GM23338 (cell line): ENCODE measurements around the gene MYO3B. TPM values are rescaled to one million over a fixed set of nuclear protein-coding genes. Genes with fewer than 3 reads are reported as not detected.

ENCODE experiments used
- ATAC-seq: fragments of 200-7000 bp; cut with Tn5 transposase; 3 replicates; pipeline ENCODE4 v1.9.1; 2020
- DNase-seq: peaks from one replicate; pipeline ENCODE4 v3.0.0-alpha.2; 2015; ENCODE audit warnings: low spot score
- H2AFZ ChIP-seq: fragments of 200-600 bp; sonication (generic); 2 replicates; pipeline ENCODE4 v1.8.0; 2016; ENCODE audit warnings: antibody characterized with exemption, mild to moderate bottlenecking, moderate library complexity
- H3F3A ChIP-seq: fragments of 200-600 bp; sonication (generic); replicated peaks from 2 replicates; pipeline ENCODE4 v1.8.0; 2017; ENCODE audit warnings: antibody characterized with exemption, mixed run types, low read depth
- H3K27ac ChIP-seq: fragments of 200-600 bp; sonication (generic); 2 replicates; pipeline ENCODE4 v1.6.1; 2016; ENCODE audit warnings: low read depth
- H3K27me3 ChIP-seq: fragments of 200-600 bp; sonication (generic); 2 replicates; pipeline ENCODE4 v1.8.0; 2016; ENCODE audit warnings: mild to moderate bottlenecking, mixed run types, moderate library complexity; ENCODE audit not compliant: insufficient read depth
- H3K36me3 ChIP-seq: fragments of 200-600 bp; sonication (generic); 2 replicates; pipeline ENCODE4 v1.8.0; 2016; ENCODE audit warnings: mild to moderate bottlenecking; ENCODE audit not compliant: insufficient read depth
- H3K4me1 ChIP-seq: fragments of 200-600 bp; sonication (generic); 2 replicates; pipeline ENCODE4 v1.8.0; 2016; ENCODE audit warnings: mild to moderate bottlenecking, moderate library complexity; ENCODE audit not compliant: insufficient read depth
- H3K4me2 ChIP-seq: fragments of 200-600 bp; sonication (generic); 2 replicates; pipeline ENCODE4 v1.7.1; 2017; ENCODE audit warnings: mixed run types
- H3K4me3 ChIP-seq: fragments of 200-600 bp; sonication (generic); 2 replicates; pipeline ENCODE4 v1.6.1; 2016; ENCODE audit warnings: mixed run types
- H3K79me2 ChIP-seq: fragments of 200-600 bp; sonication (generic); replicated peaks from 2 replicates; pipeline ENCODE4 v1.8.0; 2017; ENCODE audit warnings: mild to moderate bottlenecking; ENCODE audit not compliant: insufficient read depth
- H3K9me2 ChIP-seq: fragments of 200-600 bp; sonication (generic); 2 replicates; pipeline ENCODE4 v1.8.0; 2017; ENCODE audit not compliant: insufficient read depth
- H4K20me1 ChIP-seq: fragments of 200-600 bp; sonication (generic); replicated peaks from 2 replicates; pipeline ENCODE4 v1.8.0; 2017; ENCODE audit warnings: mild to moderate bottlenecking; ENCODE audit not compliant: insufficient read depth
- H3K27ac Mint-ChIP-seq: 2 replicates; pipeline ENCODE4 v1.8.0; 2020; ENCODE audit warnings: inconsistent platforms, mild to moderate bottlenecking, moderate library complexity, mixed read lengths
- H3K27me3 Mint-ChIP-seq: 3 replicates; pipeline ENCODE4 v1.8.0; 2022; ENCODE audit warnings: low read depth, mild to moderate bottlenecking, moderate library complexity, mixed read lengths, inconsistent platforms; ENCODE audit not compliant: insufficient read depth, poor library complexity
- H3K36me3 Mint-ChIP-seq: 3 replicates; pipeline ENCODE4 v1.8.0; 2021; ENCODE audit warnings: low read depth, mild to moderate bottlenecking, inconsistent platforms, moderate library complexity, mixed read lengths
- H3K4me1 Mint-ChIP-seq: 3 replicates; pipeline ENCODE4 v1.8.0; 2020; ENCODE audit warnings: mild to moderate bottlenecking, inconsistent platforms, mixed read lengths
- H3K4me3 Mint-ChIP-seq: 3 replicates; pipeline ENCODE4 v1.8.0; 2021; ENCODE audit warnings: moderate library complexity, mild to moderate bottlenecking, inconsistent platforms, mixed read lengths
- H3K9me3 Mint-ChIP-seq: 3 replicates; pipeline ENCODE4 v1.8.0; 2020; ENCODE audit warnings: moderate library complexity, mild to moderate bottlenecking, inconsistent platforms, mixed read lengths
- EZH2 ChIP-seq: fragments of 200-600 bp; sonication (generic); IDR thresholded peaks from one replicate; pipeline ENCODE4 v1.8.0; 2017; ENCODE audit warnings: antibody characterized with exemption, mild to moderate bottlenecking, low read depth; ENCODE audit not compliant: unreplicated experiment
- POLR2AphosphoS5 ChIP-seq: IDR thresholded peaks from 2 replicates; pipeline ENCODE4 v1.6.1; 2016; ENCODE audit warnings: antibody characterized with exemption, low read depth
- STAT1 ChIP-seq: IDR thresholded peaks from one replicate; pipeline ENCODE4 v1.6.1; 2016; ENCODE audit warnings: antibody characterized with exemption; ENCODE audit not compliant: unreplicated experiment
- polyA plus RNA-seq: library from polyadenylated mRNA; unstranded; fragments of >200 nt; fragmentation: Nextera tagmentation; extraction: Ambion mirVana; gene quantifications from 2 replicates; pipeline ENCODE4 v1.2.1, GENCODE V29; 2016
- total RNA-seq: library from RNA; depleted of rRNA; stranded (reverse); fragments of >200 nt; shearing (Covaris generic); gene quantifications from 2 replicates; pipeline ENCODE4 v1.2.3, GENCODE V29; 2014
- TF ChIP-seq, protein P1 (sequence below), 2 experiments: fragments of 200-600 bp in 1 of 2; sonication (generic) in 1 of 2; conservative IDR thresholded peaks; 2 replicates each; pipeline versions ENCODE4 v1.5.1 to v1.6.1; 2016 to 2017; ENCODE audit warnings: antibody characterized with exemption in 2 of 2, low read depth in 2 of 2, mild to moderate bottlenecking in 2 of 2, moderate library complexity in 1 of 2
- TF ChIP-seq, protein P2 (sequence below): IDR thresholded peaks from 2 replicates; pipeline ENCODE4 v1.6.1; 2016; ENCODE audit warnings: antibody characterized with exemption
- TF ChIP-seq, protein P3 (sequence below): fragments of 250-450 bp; sonication (Bioruptor Pico); IDR thresholded peaks from 2 replicates; pipeline ENCODE4 v1.5.0; 2020; ENCODE audit warnings: mild to moderate bottlenecking, moderate library complexity

MYO3B gene
- total and polyA plus RNA-seq, 2 experiments from 2014 or later = 0.42 TPM; not detected in 1

DNA sequence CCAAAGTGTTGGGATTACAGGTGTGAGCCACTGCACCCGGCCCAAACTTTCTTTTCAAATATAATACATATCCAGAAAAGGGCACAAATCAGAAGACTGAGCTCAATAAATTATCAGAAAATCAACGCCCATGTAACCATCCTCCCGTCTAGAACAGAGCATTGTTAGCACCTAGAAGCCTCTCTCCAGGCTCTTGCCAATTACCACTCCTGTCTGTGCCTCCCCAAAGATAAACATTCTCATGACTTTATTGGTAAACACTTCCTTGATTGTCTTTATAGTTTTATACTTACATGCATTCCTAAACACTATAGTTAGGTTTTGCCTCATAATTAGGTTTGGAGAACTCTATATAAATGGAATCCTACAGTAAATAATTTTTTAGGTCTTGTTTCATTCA lies 478.7 kb downstream of the MYO3B start:
- Histone ChIP-seq H3K27ac (no peak overlapping the region), H2AFZ (no peak overlapping the region), H3K27me3 (no peaks in the 10 kb centered on the region), H4K20me1 (no peaks in the 10 kb centered on the region), H3K4me2 (no peak overlapping the region), H3K4me3 (no peak overlapping the region), H3F3A (no peaks in the 10 kb centered on the region), H3K36me3 (no peaks in the 10 kb centered on the region), H3K9me2 (0 out of 2 replicates have a peak, but pooled peaks cover 7% of the 10 kb centered on the region), H3K4me1 (peaks cover 9% of the 10 kb centered on the region), H3K79me2 (no peaks in the 10 kb centered on the region)
- no peak overlapping the region for H3K27ac Mint-ChIP-seq
- DNase-seq (no peak), ATAC-seq (no peak)
- H3K36me3 Mint-ChIP-seq = no peaks in the 10 kb centered on the region
- no peak for TF ChIP-seq STAT1
- no peak for TF ChIP-seq EZH2
- TF ChIP-seq, protein P1, sequence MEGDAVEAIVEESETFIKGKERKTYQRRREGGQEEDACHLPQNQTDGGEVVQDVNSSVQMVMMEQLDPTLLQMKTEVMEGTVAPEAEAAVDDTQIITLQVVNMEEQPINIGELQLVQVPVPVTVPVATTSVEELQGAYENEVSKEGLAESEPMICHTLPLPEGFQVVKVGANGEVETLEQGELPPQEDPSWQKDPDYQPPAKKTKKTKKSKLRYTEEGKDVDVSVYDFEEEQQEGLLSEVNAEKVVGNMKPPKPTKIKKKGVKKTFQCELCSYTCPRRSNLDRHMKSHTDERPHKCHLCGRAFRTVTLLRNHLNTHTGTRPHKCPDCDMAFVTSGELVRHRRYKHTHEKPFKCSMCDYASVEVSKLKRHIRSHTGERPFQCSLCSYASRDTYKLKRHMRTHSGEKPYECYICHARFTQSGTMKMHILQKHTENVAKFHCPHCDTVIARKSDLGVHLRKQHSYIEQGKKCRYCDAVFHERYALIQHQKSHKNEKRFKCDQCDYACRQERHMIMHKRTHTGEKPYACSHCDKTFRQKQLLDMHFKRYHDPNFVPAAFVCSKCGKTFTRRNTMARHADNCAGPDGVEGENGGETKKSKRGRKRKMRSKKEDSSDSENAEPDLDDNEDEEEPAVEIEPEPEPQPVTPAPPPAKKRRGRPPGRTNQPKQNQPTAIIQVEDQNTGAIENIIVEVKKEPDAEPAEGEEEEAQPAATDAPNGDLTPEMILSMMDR (conservative IDR thresholded peaks at IDR 0.05; ENCODE audit: low read depth in 2 of 2) = no peak
- peaks cover 11% of the 10 kb centered on the region; the same call in 2 of the 3 replicates for H3K4me1 Mint-ChIP-seq
- H3K27me3 Mint-ChIP-seq = no peaks in the 10 kb centered on the region
- no peak overlapping the region for H3K4me3 Mint-ChIP-seq
- no peaks in the 10 kb centered on the region for H3K9me3 Mint-ChIP-seq

DNA sequence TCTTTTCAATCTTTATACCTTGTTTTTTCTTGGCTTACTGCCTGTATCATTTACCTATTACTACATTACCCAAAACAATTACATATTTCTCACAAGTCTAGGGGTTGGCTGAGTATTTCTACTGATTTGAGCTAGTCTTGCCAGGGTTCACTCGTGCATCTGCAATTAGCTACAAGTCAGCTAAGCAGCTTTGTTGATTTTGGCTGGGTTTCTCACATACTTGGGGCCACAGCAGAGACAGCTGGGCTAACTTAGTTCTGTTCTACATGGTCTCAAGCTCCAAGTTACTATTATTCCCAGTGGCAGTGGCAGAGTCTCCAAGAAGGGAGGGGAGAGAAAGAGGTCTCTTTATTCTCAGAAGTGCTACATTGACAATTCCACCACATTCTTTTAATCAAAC lies 482.5 kb downstream of the MYO3B start:
- Mint-ChIP-seq H3K27me3 (no peaks in the 10 kb centered on the region), H3K4me3 (no peak overlapping the region), H3K36me3 (no peaks in the 10 kb centered on the region), H3K4me1 (no peaks in the 10 kb centered on the region), H3K9me3 (no peaks in the 10 kb centered on the region), H3K27ac (no peak overlapping the region)
- Histone ChIP-seq H3F3A (no peaks in the 10 kb centered on the region), H3K27ac (no peak overlapping the region), H4K20me1 (no peaks in the 10 kb centered on the region), H2AFZ (no peak overlapping the region), H3K36me3 (no peaks in the 10 kb centered on the region), H3K79me2 (no peaks in the 10 kb centered on the region), H3K27me3 (no peaks in the 10 kb centered on the region), H3K9me2 (no peaks in the 10 kb centered on the region), H3K4me1 (no peaks in the 10 kb centered on the region), H3K4me2 (no peak overlapping the region), H3K4me3 (no peak overlapping the region)
- TF ChIP-seq, protein P2, sequence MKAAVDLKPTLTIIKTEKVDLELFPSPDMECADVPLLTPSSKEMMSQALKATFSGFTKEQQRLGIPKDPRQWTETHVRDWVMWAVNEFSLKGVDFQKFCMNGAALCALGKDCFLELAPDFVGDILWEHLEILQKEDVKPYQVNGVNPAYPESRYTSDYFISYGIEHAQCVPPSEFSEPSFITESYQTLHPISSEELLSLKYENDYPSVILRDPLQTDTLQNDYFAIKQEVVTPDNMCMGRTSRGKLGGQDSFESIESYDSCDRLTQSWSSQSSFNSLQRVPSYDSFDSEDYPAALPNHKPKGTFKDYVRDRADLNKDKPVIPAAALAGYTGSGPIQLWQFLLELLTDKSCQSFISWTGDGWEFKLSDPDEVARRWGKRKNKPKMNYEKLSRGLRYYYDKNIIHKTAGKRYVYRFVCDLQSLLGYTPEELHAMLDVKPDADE = no peak
- TF ChIP-seq, protein P3, sequence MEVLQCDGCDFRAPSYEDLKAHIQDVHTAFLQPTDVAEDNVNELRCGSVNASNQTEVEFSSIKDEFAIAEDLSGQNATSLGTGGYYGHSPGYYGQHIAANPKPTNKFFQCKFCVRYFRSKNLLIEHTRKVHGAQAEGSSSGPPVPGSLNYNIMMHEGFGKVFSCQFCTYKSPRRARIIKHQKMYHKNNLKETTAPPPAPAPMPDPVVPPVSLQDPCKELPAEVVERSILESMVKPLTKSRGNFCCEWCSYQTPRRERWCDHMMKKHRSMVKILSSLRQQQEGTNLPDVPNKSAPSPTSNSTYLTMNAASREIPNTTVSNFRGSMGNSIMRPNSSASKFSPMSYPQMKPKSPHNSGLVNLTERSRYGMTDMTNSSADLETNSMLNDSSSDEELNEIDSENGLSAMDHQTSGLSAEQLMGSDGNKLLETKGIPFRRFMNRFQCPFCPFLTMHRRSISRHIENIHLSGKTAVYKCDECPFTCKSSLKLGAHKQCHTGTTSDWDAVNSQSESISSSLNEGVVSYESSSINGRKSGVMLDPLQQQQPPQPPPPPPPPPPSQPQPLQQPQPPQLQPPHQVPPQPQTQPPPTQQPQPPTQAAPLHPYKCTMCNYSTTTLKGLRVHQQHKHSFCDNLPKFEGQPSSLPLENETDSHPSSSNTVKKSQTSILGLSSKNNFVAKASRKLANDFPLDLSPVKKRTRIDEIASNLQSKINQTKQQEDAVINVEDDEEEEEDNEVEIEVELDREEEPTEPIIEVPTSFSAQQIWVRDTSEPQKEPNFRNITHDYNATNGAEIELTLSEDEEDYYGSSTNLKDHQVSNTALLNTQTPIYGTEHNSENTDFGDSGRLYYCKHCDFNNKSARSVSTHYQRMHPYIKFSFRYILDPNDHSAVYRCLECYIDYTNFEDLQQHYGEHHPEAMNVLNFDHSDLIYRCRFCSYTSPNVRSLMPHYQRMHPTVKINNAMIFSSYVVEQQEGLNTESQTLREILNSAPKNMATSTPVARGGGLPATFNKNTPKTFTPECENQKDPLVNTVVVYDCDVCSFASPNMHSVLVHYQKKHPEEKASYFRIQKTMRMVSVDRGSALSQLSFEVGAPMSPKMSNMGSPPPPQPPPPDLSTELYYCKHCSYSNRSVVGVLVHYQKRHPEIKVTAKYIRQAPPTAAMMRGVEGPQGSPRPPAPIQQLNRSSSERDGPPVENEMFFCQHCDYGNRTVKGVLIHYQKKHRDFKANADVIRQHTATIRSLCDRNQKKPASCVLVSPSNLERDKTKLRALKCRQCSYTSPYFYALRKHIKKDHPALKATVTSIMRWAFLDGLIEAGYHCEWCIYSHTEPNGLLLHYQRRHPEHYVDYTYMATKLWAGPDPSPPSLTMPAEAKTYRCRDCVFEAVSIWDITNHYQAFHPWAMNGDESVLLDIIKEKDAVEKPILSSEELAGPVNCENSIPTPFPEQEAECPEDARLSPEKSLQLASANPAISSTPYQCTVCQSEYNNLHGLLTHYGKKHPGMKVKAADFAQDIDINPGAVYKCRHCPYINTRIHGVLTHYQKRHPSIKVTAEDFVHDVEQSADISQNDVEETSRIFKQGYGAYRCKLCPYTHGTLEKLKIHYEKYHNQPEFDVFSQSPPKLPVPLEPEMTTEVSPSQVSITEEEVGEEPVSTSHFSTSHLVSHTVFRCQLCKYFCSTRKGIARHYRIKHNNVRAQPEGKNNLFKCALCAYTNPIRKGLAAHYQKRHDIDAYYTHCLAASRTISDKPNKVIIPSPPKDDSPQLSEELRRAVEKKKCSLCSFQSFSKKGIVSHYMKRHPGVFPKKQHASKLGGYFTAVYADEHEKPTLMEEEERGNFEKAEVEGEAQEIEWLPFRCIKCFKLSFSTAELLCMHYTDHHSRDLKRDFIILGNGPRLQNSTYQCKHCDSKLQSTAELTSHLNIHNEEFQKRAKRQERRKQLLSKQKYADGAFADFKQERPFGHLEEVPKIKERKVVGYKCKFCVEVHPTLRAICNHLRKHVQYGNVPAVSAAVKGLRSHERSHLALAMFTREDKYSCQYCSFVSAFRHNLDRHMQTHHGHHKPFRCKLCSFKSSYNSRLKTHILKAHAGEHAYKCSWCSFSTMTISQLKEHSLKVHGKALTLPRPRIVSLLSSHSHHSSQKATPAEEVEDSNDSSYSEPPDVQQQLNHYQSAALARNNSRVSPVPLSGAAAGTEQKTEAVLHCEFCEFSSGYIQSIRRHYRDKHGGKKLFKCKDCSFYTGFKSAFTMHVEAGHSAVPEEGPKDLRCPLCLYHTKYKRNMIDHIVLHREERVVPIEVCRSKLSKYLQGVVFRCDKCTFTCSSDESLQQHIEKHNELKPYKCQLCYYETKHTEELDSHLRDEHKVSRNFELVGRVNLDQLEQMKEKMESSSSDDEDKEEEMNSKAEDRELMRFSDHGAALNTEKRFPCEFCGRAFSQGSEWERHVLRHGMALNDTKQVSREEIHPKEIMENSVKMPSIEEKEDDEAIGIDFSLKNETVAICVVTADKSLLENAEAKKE (CRISPR knock-in tag) = no peak
- no peak for TF ChIP-seq POLR2AphosphoS5
- ATAC-seq (no peak), DNase-seq (no peak)
